HG03135 (cell line): ENCODE results near the gene PATJ.

Experiments used
- ATAC-seq: cut with Tn5 transposase; IDR thresholded peaks from one replicate; pipeline ENCODE4 v1.9.1; 2021; ENCODE audit warnings: mild to moderate bottlenecking, moderate library complexity; ENCODE audit not compliant: unreplicated experiment

Gene PATJ

DNA sequence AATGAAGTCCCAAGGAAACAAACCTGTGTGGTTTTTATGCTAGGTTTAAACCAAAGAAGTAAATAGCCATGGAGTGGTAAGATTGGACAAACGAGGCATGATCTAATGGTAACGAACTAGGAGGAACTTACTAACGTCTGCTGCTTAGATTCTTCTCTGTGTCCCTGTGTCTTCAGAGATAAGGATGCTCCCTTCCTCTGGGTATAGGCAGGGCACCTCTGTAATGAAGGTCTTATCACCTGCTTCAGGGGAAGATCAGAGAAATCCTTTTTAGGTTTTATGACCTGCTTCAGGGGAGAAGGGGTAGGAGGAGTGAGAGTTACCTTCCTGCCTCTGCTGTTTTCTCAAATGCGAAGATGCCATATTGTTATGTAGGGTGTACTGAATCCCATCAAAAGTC is 237.4 kb downstream of the PATJ start:
- no peak for ATAC-seq

GRCh38 chr1:61980561-61980960 is 238.3 kb downstream of the PATJ start:
- ATAC-seq, result no peak

- ATAC-seq, result no peak
Measured at GRCh38 chr1:61981870-61982660, 239.8 kb downstream of the PATJ start.

DNA sequence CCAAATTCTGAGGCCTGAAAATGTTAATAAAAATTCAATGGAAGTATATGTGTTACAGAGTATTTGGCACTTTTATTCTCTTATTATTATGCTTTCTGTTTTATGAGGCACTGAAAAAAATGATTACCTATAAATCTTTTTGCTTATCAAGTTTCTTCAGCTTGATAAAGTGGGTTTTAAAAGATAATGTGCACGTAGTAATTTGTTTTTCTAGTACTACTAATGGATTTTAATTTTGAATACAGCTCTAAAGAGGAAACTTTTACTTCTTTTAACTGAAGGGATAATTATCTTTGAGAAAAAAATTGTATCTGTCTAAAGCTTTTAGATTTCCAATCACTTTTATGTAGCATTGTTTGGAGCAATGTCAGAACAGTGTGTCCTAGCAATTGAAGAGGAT is 241.0 kb downstream of the PATJ start:
- no peak for ATAC-seq

DNA sequence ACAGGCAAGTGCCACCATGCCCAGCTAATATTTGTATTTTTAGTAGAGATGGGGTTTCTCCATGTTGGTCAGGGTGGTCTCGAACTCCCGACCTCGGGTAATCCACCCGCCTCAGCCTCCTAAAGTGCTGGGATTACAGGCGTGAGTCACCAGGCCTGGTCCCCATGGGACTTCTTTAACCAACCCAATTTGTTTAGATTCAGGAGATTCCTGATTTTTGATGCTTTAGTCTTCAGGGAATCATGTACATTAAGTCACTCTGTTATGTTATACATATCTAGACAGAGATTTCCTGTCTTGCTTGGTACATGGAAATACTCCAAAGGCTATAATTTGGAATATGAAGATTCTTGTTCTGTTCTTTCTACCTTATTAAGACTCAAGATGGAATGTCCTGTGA is 250.0 kb downstream of the PATJ start:
- no peak for ATAC-seq

- ATAC-seq, result no peak
Measured at GRCh38 chr1:61993331-61993961, 251.2 kb downstream of the PATJ start.

DNA sequence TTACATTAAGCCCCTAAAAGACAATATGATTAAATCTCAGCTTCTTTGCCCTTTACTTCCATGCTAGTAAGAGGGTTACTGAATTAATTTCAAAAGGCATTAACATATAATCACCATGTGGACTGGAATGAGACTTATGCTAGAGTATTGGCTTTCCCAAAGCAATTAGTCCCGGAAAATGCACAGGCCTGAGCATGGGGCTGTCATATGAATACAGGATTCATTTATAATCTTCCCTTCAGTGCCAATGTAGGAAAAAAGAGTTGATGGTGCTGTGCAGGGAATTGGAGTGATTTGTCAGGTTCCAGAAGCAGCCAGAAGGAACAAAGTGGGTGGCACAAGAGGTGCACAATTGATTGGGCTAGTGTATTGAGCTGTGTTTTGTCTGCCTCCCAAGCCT is 253.4 kb downstream of the PATJ start:
- no peak for ATAC-seq

DNA sequence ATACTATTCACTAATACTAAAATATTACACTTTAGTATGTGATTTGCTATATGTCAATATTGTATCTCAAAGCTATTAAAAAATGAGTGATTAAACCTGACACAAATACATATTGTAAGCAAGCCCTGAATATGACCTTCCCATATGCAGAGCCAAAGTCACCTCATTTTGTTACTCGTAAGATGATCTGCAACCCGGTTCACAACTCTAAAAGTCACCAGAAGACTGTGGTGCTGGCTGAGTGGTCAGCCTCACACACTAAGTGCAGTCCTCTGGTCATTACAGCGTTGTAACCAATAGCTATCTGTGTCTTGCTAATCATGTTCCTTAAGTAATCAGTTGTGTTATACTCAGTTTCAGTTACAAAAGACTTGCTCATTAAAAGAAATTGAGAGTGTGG is 254.8 kb downstream of the PATJ start:
- ATAC-seq, result no peak

DNA sequence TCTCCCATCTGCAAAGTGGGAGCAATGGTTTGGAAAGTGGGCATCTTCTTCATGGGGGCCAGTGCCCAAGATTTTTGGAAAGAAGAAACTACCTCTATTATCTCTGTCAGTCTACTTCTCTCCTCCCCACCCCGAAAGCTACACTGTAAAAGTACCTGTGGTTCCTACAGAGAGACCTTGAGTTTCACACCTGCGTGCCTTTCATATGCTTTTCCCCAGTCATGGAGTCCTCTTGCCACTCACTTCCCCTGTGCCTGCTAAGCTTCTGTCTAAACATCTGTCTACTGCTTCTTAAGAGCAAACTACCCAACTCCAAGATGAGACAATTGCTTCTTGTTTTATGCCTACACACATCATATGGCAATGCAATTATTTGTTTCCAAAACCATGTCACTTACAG is 261.5 kb downstream of the PATJ start:
- ATAC-seq, result no peak

DNA sequence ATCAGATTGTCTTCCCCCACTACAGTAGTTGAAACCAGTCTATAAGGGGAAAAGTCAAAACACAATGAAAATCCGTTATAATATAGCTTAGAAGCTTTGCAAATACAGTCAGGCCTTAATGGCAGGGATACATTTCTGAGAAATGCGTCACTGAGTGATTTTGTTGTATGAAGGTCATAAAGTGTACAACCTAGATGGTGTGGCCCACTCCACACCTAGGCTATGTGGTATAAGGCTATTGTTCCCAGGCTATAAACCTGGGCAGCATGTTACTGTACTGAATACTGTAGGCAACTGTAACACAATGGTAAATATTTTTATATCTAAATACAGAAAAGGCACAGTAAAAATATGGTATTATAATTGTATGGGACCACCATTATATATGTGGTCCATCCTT is 264.4 kb downstream of the PATJ start:
- no peak for ATAC-seq

DNA sequence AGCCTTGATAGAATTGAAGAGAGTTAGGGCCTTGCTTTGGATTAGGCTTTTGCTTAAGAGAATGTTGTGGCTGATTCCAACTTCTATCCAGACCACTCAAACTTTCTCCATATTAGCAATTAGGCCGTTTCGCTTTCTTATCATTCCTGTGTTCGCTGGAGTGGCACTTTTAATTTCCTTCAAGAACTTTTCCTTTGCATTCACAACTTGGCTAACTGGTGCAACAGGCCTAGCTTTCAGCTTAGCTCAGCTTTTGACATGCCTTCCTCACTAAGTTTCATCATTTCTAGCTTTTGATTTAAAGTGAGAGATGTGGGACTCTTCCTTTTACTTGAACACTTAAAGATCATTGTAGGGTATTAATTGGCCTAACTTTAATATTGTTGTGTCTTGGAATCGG is 268.7 kb downstream of the PATJ start:
- no peak for ATAC-seq

DNA sequence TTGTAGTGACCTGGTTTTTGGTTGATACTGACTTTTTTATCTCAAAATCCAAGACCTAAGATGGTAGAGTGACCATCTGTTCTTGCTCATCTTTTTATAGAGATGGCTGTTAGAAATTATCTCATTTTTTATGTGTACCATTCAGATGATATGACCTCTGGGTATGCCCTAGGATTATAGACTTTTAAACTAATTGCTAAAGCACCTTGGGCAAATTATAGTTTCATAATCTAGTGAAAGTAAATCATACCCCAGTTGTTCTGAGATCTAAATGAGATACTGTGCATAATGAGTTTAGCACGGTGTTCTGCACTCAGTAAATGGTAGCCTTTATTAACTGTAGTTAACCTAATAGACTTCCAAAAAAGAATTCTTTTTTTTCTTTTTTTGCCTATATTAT is 269.8 kb downstream of the PATJ start:
- no peak for ATAC-seq

DNA sequence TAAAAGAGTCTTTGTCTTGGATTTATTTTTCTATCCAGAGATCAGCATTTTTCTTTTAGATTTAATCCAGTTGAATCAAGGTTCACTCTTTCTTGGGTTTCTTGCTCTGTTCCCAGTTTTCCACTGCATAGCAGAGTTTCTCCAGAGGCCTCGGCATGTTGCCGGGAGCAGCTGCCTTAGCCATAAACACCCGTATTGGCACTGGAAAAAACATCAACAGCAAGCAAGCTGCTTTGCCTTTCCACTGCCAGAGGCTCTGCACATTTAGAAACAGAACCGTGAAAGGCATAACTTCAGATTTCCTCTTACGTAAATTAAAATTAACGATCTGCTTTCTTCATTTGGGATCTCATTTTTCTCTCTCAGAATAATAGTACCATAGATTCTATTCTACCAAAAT is 270.6 kb downstream of the PATJ start:
- ATAC-seq, result no peak

DNA sequence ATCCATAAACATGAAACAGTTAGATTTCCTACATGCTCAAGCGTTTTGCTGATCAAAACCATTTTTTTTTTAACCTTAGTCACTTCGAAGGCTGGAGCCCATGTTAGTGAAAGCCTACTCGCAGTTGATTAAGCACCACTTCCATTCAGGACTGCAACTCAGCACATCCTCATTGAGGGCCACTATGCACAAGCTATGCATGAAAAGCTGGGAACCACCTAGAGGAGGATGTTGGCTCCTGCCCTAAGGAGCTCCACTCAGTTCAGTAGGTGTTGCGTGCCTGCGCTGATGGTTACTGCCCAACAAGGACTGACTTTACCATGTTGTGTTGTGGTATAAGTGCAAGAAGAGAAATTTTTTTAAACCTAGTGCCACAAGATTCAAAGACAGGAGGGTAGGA is 271.0 kb downstream of the PATJ start:
- ATAC-seq, result no peak

GRCh38 chr1:62022382-62022983 is 280.2 kb downstream of the PATJ start:
- ATAC-seq, result no peak

- no peak for ATAC-seq
Measured at GRCh38 chr1:62024690-62025089, 282.4 kb downstream of the PATJ start.

- ATAC-seq, result no peak
Measured at GRCh38 chr1:62025154-62025553, 282.9 kb downstream of the PATJ start.

DNA sequence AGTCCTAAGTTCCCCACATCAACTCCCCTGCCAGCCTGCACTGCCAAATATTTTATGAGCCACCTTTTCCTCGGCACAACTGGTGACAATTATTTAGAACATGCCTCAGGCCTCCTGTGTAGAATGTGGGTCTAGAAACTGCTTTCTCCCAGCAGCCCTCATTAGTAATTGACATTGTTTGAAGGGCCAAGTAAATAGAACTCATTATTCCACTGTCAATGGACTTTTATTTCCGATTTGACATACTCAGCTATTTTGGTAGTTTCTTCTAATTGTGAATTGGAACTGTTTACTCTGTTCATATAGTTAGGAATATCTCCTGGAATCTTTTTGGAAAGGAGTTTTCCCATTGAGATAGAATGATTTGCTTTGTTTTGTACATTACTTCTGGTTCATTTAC is 283.6 kb downstream of the PATJ start:
- no peak for ATAC-seq

GRCh38 chr1:62029704-62030103 is 287.4 kb downstream of the PATJ start:
- no peak for ATAC-seq

DNA sequence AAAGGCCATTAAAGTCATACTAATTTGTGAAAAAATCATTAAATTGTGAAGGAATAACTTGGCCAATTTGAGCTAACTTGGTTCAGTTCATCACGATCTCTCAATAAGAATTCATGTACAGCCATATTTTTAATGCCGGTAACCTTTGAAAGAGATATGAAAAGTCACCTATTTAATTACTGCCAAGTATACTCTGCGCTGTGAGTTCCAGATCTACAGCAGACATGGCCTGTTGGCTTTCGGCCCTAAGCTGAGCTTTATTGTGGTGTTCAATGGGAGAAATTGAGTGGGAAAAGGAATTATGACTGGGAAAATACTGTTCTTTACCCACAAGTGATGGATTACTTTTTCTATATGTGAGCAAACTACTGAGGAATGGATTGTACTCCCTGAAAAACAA is 292.5 kb downstream of the PATJ start:
- no peak for ATAC-seq

- no peak for ATAC-seq
Measured at GRCh38 chr1:62037274-62037673, 295.0 kb downstream of the PATJ start.

DNA sequence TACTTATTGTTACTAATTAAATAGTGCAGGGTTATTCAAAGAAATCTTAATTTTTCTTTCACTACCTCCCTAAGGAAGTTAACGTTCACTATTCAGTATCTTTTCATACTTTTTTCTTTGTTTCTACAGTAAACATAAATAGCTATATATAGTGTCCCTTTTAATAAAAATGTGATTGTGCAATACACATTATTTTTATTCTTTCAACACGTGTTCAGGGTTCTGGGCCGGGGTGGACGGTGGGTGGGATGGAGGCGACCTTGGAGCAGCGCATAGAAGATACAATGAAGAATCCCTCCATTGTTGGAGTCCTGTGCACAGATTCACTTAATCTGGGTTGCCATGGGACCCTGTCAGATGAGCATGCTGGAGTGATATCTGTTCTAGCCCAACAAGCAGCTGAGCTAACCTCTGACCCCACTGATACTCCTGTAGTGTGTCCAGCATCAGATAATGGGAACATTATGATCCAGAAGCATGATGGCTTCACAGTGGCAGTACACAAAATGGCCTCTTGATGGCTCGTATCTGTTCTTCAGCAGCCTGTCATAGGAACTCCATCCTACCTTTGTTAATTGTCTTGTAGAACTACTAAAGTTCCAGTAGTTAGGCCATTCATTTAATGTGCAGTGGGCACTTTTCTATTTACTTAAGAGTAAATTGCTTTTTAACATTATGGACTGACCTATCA is 296.5 kb downstream of the PATJ start:
- no peak for ATAC-seq
